ENCODE measurements around the gene MIPEP.

MIPEP gene

DNA sequence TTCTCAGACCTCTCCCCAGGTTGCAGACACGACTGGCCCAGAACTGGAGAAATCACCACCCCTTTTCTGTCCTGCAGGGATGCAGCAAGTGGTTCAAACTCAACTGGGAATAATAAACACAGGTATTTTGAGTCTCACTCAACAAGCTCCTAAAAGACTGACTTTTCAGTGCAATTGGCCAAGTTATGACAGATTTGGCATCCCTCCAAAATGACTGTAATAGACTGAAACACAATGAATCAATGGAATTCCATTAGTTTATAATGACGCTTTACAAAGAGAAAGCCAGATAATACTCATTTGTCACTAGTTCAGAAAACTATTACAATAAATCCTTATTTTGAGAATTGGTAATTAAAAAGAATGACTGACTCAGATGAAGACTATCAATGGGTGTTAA, 38.1 kb downstream of the MIPEP start:
- peak; percentile 13 for DNase-seq

DNA sequence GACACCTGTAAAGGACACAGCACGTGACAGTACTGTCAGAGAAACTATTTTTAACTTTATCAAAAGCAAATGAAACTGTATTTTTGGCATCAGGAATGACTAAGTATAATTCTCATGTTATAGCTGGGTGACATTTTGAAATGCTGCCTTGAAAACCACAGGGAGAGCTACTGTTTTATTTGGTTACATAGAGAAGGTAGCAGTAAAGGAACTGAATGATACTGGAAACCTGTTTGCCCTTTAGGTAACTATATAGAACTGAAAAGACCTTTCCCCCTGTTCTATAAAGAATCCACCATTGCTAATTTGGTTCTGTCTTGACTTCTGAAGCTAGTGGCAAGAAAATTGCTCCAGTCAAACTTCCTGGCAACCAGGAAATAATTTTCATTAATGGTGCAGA, 39.1 kb downstream of the MIPEP start:
- DNase-seq, result no peak

DNA sequence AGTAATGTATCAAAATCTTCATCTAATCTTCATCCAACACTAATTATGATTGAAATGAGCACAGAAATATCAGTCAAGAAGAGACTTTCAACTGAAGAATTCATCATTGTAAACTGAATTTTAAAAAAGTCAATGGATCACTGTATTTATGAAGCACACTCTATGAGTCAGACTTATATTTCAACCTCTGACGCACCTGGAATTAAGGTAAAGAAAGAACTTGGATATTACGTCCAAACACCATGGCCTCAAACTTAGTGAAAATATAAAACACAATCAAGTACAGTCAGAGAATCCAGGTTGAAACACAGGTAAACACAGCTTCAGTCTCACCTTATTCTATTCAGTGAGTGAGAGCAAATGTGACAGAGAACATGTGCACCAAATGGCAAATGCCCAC, 39.5 kb downstream of the MIPEP start:
- no peak for DNase-seq

DNA sequence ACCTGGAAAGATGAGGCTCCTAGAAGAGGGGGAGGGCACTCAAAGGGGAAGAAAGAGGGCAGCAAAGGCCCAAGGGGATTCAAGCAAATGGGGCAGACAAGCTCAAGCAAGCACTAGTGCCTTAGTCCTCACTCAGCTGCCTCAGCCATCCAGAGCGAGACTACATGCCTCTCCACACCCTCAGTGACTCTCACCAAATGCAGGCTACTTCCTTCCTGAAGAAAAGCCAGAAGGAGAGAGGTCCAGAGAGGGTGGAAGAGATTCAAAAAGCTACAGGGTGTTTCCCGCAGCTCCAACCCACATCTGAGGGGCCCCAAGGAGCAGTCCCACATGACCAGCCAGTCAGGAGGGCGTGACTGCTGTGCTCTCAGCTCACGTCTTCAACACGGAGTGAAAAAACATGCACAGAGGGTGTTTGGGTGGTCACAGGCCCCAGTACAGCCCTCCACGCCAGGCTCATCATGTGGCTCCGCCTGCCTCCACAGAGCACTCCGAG, 40.5 kb downstream of the MIPEP start:
- DNase-seq, result no peak

DNA sequence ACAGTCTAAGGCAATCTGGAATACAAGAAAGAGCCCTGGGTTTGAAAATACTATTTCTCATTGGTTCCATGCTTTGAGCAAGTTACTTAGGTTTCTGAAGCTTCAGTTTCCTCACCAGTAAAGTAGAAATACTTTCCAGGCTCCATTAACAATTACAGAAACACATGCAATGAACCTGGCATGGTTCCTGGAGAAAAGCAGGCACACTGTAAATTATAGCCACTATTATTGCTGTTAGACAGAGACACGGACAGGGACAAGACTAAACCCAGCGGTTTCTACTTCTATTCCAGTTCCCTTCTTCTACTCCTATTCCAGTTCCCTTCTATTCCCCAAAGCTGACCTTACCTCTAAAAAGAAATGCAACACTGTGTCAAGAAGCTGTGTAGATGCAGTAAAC, 41.2 kb downstream of the MIPEP start:
- DNase-seq, result no peak

DNA sequence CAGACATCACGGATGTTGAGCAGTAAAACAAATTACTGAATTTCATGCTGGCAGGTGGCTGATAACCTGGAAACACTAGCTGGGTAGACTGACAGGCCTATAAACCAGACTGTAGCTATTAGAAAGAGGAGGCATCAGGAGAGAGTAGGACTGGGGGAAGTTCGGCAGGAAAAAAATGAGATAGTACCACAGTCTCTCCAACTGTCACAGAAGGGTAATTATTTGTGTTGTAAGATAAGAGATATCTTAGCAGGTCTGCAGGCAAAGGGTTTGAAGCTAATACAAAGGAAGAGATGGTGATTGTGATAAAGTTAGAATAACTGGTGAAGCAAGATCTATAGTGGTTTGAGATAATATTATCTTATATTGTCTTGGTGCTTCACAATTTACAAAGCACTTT, 41.7 kb downstream of the MIPEP start:
- no peak for DNase-seq

DNA sequence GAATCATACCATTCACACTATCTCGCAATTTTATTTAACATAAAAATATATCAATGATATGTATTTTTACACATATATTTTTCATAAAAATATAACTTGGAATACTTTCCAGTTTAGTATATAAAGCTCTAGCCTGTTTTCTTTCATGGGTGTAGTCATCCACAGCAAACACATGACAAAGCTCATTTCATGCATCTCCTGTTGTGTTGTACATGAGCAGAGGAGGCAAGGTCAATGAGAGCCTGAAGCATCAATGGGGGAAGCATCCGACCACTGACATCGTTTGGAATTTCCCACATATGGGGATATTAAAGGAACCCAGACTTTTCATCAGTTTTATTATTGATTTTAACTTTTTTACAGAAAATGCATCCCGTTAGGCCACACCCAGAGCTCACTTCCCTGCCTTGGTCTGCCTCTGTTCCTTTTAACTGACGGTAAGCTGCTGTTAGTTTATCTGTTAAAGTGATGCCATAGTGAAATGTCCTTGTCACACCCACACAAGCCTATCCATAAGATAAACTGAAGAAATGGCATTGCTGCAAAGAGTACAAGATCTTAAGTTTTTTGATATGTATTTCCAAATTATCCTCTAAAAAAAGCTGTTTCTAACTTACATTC, 44.0 kb downstream of the MIPEP start:
- no peak for DNase-seq

DNA sequence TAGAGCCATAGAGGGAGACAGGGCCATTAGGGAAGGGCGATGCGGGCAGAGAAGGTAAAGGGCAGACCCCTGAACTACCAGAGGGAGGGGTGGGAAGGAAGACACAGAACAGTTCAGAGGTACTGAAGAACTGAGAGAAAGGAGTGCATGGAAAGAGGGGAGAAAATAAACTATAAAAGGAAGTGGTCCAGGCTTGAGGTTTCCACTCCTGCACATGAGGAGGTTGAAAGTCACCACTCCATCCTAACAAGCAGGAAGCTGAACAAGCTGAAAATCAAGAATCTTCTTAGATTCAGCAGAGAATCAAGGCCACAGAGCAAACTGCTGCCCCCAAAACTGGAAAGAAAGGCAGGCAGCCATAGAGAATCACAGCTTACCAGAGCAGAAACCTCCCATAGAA, 45.1 kb downstream of the MIPEP start:
- no peak for DNase-seq

DNA sequence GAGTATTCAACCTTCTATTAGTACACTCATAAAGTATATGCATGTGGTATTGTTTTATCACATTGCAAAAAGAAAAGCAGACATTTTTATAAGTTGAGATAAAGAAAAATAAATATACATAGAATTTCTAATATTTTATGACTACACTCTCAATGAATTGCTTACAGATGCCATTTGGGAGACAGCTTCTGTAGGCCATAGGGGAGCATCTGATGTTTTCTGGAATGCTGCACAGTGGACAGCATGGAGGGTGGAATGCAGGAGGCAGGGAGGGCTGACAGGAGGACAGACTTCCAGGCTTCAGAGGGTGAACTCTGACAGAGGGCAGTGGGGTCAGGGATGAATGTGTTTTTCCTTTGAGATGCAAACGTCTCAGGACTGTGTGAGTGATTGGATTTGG, 45.8 kb downstream of the MIPEP start:
- DNase-seq, result peak; percentile 63

DNA sequence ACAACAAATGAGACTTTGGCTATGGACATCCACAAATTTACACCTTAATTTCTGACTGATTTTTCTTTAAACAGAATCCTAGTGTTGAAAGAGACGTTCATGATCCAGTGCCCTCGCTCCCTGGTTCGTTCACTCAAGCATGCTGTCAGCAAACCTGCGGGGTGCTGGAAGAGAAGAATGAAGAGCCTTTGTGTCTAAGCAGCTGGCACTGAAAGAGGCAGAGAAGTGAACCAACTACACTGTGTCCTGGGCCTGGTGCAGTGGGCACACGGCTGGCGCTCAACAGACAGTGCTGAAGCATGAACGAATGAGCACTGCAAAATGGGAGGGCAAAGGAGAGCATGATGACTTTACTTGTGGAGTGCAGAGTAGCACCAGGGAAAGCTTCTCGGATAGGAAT, 46.8 kb downstream of the MIPEP start:
- no peak for DNase-seq

DNA sequence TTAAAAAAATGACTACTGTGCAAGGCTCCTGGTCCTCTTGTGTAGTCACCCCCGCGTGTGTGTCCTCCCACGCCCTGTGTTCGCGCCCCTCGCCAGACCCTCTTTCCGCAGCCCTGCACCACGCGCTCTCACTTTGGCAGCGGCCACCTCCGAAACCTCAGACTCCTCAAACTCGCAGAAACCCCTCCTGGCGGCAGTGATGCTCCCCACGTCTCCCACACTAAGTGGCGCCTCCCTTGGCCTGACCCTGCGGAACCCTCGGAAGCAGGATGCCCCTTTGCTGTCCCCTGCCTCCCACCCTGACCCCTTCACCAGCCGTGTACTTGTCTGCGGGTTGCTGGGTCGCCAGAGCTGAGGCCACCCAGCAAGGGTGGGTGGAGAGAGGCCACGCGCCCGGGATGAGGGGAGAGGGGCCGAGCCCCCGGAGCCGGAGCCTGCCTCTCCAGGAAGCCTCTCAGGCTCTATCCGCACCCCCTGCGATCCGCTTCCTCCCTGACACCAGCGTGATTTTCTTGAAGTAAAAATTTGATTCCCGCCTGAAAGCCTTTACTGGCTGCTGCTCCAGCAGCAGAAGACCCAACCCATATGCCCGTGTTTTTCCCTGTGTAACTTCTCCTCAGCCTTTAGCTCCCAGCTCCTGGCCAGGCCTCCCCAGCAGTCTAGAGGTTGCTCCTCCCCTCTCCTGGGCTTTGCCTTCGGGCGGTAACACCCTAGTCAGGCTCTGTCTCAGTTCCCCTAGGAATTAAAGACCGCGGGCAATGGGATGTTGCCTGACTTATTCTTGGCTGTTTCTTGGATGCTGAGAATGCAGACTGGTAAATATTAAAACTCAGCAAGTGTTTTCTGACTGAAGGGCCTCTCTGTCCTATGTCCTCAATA, 55.2 kb downstream of the MIPEP start:
- no peak for DNase-seq

DNA sequence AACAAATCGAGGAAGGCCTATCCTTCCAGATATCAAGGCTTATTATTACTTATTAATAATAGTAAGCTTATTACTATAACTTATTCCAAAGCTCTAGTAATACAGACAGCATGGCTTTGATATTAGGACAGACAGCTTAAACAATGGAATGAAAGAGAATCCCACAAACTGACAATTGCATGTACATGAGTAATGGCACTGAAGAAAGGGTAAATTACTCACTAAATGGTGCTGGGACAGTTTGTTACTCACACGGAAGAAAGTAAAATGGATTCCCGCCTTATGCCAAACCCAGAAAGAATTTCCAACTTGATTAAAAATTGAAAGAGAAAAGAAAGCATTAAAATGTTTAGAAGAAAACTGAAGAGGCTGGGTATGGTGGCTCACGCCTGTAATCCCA, 60.3 kb downstream of the MIPEP start:
- DNase-seq, result peak; percentile 53

DNA sequence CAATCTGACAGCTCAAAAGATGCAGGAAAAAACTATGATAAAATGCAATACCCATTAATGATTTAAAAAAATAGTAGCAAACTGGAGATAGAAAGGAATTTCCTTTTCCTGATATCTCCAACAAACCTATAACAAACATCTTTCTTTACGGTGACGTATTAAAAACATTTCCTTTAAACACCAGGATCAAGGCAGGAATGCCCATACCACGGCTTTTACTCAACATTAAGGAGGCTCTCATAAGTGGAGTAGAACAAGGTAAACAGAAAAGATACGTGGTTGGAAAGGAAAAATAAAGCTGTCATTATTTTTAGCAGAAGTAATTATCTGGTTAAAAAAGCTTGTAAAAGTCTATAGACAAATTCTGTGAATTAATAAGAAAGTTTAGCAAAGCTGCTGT, 61.1 kb downstream of the MIPEP start:
- no peak for DNase-seq

DNA sequence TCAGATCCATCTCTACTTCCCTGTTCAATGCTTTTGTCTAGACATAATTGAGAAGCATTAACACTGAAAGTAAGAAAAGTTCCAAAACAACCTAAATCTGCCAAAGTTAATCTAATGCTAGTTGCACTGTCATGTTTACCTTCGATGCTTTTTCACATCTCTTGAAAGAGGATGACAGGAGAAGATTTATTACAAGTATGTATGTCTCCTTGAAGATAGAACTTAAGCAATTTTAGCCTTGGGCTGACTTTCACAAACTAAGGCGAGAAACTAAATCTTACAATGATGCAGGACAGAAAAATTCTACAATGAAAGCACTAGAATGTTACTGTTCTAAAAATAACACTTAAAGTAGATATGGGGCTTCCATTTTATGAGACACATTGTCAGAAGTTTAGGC, 64.0 kb downstream of the MIPEP start:
- DNase-seq, result no peak

DNA sequence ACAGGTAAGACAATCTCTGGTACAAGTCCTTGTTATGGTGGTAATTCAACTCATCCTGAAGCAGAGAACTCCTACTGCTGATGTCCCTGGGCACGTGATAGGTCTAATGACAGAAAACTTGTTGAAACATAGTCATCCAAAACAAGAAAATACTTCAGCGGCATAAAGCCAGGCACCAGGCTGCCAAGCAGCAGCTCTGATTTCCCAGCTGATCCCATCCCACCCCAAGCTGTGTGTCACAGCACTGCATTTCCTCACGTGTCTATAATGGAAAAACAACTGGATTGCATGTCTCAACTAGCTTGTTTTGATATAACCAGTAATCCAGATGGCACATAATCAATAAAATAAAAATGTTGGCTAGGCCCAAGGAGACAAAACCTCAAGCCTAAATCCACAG, 64.8 kb downstream of the MIPEP start:
- DNase-seq, result no peak

DNA sequence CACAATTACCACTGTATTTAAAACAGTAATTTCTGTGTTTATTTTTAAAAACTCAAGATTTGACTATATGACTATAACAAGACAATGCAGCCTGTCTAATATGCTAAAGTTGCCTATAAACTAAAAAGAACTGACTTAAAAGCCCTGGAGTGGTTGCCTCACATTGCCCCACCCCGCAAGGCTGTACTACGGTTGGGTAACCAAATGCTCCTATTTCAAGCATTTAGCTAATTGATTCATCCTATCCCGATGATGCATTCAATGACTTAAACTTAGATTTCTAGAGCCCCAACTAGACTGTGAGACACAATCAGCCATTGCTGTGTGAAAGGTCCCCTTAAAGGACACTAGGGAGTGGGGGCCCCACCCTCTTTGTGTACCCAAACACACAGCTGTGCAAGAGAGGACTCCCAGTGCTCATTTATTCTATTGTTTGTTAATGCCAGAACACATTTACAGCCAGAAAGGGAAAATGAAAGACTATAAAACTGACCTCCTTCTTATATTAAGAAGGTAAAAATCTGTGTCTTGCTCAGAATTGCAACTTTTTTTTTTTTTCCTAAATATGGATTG, 66.9 kb downstream of the MIPEP start:
- no peak for DNase-seq

DNA sequence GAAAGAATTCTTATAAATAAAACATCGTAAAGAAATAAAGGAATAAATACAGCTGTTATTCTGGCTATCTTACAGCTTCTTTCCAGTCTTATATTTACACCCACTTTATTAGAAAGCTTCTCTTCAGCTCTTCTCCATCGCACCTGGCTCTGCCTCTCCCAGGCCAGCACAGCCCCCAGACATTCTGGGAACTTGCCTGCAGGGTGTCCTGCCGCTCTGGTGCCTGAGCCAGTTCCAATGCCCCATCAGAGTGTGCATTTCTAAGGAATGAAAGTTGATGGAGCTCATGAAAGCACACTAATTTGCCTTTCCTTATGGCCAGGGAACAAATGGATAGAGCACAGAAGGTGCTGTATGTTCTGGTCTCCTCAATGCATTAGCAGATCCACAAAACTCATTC, 68.7 kb downstream of the MIPEP start:
- DNase-seq, result no peak

DNA sequence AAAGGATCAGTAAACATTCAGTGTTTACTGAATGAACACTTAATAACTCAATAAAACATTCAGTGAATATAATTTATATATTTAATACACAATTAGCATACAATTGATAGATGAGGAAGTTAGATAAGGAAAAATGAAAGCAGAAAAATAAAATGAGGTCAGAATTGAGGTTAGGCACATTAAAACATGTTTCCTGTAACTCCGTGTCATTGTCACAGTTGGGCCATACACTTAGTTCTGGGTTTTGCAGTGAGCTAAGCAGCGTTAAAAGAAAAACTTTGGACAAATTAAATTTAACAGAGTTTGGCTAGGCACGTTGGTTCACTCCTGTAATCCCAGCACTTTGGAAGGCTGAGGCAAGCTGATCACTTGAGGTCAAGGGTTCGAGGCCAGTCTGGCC, 71.4 kb downstream of the MIPEP start:
- no peak for DNase-seq

DNA sequence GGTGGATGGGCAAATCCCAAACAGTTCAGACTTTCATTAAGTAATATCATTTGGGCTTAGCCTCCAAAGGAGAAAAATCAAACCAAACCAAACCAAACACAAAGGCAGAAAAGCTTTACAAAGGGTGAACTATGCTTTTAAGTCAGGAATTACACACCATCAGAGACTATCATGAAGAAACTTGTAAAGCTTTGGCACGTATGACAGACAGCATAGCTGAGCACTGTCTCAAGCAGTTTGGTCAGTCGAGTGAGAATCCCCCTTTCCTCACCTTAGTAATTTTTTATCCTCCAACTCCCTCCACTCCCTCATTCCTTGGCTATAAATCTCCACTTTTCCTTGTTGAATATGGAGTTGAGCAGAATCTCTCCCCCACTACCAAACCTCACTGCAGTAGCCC, 72.1 kb downstream of the MIPEP start:
- DNase-seq, result no peak

DNA sequence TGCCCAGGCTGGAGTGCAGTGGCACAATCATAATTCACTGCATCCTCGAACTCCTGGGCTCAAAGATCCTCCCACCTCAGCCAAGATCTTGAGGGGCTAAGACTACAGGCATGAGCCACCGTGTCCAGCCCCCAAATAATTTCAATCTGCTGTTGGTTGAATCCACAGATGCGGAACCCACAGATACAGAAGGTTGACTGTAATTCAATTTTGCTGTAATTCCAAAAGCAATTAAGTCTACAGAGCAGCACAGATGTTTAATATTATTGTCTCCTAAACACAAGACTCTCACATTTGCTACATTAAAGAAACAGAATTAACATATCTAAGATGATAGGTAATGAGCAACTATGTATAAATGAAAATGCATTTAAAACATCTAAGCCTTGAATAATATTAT, 75.6 kb downstream of the MIPEP start:
- DNase-seq, result no peak

DNA sequence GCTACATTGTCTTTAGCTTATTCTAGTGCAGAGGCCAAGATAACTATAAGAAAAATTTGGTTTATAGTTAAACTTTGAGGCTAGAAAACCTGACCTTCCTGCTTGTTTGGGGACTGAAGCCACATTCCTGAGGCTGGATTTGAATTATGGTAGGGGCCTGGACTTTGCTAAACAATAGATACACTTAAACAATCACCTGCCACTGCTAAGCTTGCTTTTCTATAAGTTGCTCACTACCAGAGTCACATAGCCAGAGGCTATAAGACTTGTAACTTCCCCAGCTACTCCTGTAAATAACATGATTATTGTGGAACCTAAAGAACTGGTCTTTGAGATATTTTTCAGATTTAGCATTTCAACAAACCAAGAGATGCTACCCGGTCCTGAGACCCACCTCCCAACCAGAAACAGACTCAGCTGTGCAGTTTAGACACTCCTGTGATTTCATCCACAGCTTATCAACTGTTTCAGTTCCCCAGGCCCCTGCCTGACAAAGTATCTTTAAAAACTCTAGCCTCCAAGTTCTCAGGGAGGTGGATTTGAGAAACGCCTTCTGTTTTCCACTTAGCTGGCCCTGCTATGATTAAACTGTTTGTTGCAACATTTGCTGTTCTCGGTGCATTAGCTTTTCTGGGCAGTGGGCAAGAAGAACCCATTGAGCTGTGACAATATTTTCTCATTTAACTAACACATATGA, 77.7 kb downstream of the MIPEP start:
- DNase-seq, result no peak

DNA sequence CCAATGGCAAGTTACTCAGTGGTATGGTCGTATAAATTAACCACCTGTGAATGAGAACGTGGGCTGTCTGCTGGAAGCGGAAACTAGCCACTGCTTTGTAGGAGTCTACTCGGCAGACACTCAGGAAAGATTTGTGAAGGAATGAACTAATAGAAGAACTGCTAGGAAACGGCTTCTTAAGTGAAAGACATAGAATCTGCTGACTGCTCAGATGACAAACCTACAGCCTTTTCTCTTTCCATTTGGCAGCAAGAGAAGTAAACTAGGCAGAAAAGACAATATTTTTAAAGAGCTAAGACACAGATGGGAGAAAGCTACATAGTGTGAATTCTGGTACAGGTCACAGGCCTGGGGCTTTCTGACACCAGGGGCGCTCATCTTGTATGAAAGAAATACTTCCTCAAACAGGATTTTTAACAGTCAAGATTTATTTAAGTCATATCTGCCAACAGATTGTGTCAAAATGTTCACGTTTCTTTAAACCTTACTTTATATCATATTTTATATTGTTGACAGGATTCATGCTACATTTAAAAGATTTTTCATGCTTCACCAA, 78.4 kb downstream of the MIPEP start:
- no peak for DNase-seq

DNA sequence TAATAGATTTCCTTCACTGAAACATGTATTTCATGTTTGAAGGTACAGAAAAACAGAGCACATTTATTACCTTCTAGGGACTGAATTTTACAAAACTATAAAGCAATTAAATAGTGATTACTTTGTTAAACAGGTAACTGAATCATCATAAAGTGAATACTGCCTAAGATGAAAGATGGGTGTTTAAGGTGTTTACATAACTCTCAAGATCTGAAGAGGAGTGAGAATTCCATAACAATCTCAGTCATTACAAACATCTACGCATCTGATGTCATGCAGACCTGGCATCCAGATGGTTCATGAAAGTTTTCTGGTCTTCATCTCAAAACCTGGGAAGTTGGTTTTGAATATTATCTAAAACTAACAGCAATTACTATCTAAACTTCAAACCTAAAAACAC, 80.4 kb downstream of the MIPEP start:
- DNase-seq, result no peak
